Astrocyte (in vitro differentiated cells and primary cell): ENCODE data around the gene ANKRD28. TPM values are rescaled to one million over a fixed set of nuclear protein-coding genes. Genes with fewer than 3 reads are reported as not detected.

Source experiments
- DNase-seq: peaks from one replicate; pipeline ENCODE4 v3.0.0-alpha.2; 2010; ENCODE audit warnings: low read depth
- FAIRE-seq: peaks from 2 replicates; lab custom pipeline; 2011; peaks lifted over from hg19 to GRCh38; lab: Jason Lieb, UNC
- H2AFZ ChIP-seq: 2 replicates; pipeline ENCODE4 v1.6.0; 2012; ENCODE audit warnings: low read depth, low read length, inconsistent platforms
- H3K27ac ChIP-seq: 2 replicates; pipeline ENCODE4 v1.5.1; 2011; ENCODE audit warnings: low read depth, low read length, inconsistent platforms
- H3K27me3 ChIP-seq: 2 replicates; pipeline ENCODE4 v1.6.0; 2011; ENCODE audit warnings: low read length, inconsistent platforms; ENCODE audit not compliant: insufficient read depth
- H3K36me3 ChIP-seq: 2 replicates; pipeline ENCODE4 v1.5.1; 2011; ENCODE audit warnings: low read length, inconsistent platforms; ENCODE audit not compliant: insufficient read depth
- H3K4me1 ChIP-seq: 2 replicates; pipeline ENCODE4 v1.5.1; 2011; ENCODE audit warnings: low read length, inconsistent platforms; ENCODE audit not compliant: insufficient read depth
- H3K4me2 ChIP-seq: 2 replicates; pipeline ENCODE4 v1.6.0; 2012; ENCODE audit warnings: low read length, inconsistent platforms
- H3K4me3 ChIP-seq: 2 replicates; pipeline ENCODE4 v1.5.1; 2011; ENCODE audit warnings: low read depth, mild to moderate bottlenecking, low read length, inconsistent platforms; ENCODE audit not compliant: insufficient read depth
- H3K79me2 ChIP-seq: 2 replicates; pipeline ENCODE4 v1.6.0; 2012; ENCODE audit warnings: mild to moderate bottlenecking, low read length, inconsistent platforms; ENCODE audit not compliant: insufficient read depth
- H3K9ac ChIP-seq: 2 replicates; pipeline ENCODE4 v1.6.0; 2012; ENCODE audit warnings: mild to moderate bottlenecking, low read length, inconsistent platforms
- H3K9me3 ChIP-seq: 2 replicates; pipeline ENCODE4 v1.5.1; 2012; ENCODE audit warnings: low read depth, mild to moderate bottlenecking, low read length, inconsistent platforms; ENCODE audit not compliant: insufficient read depth
- H4K20me1 ChIP-seq: 2 replicates; pipeline ENCODE4 v1.6.0; 2012; ENCODE audit warnings: low read length, inconsistent platforms; ENCODE audit not compliant: insufficient read depth
- H3K27ac Mint-ChIP-seq: one replicate; pipeline ENCODE4 v1.8.0; 2021; ENCODE audit warnings: mild to moderate bottlenecking, mixed read lengths; ENCODE audit not compliant: unreplicated experiment
- H3K27me3 Mint-ChIP-seq: one replicate; pipeline ENCODE4 v1.8.0; 2021; ENCODE audit warnings: low read depth, mixed read lengths; ENCODE audit not compliant: unreplicated experiment
- H3K36me3 Mint-ChIP-seq: one replicate; pipeline ENCODE4 v1.8.0; 2021; ENCODE audit warnings: low read depth, mixed read lengths; ENCODE audit not compliant: unreplicated experiment
- H3K4me1 Mint-ChIP-seq: one replicate; pipeline ENCODE4 v1.8.0; 2021; ENCODE audit warnings: low read depth, mixed read lengths; ENCODE audit not compliant: unreplicated experiment
- H3K4me3 Mint-ChIP-seq: one replicate; pipeline ENCODE4 v1.8.0; 2021; ENCODE audit warnings: mild to moderate bottlenecking, moderate library complexity, mixed read lengths; ENCODE audit not compliant: unreplicated experiment
- H3K9me3 Mint-ChIP-seq: one replicate; pipeline ENCODE4 v1.8.0; 2021; ENCODE audit warnings: mild to moderate bottlenecking, mixed read lengths; ENCODE audit not compliant: unreplicated experiment
- CTCF ChIP-seq: IDR thresholded peaks from 2 replicates; pipeline ENCODE4 v1.5.1; 2011; ENCODE audit warnings: low read depth, mild to moderate bottlenecking, inconsistent platforms, low read length, moderate library complexity; ENCODE audit not compliant: insufficient read depth
- EZH2 ChIP-seq: IDR thresholded peaks from 2 replicates; pipeline ENCODE4 v1.6.1; 2012; ENCODE audit warnings: mild to moderate bottlenecking, low read length, inconsistent platforms; ENCODE audit not compliant: insufficient read depth
- total RNA-seq: library from RNA; stranded (reverse); gene quantifications from 2 replicates; pipeline ENCODE4 v1.2.1, GENCODE V29; 2021

Gene ANKRD28
- total RNA-seq, 1 donor from 2014 or later, result 61.3 TPM

GRCh38 chr3:15731024-15731423 is 66.8 kb downstream of the ANKRD28 start:
- FAIRE-seq (no peak), DNase-seq (no peak)
- Histone ChIP-seq H3K9me3 (no peaks in the 10 kb centered on the region), H3K4me2 (no peak overlapping the region), H3K27ac (no peak overlapping the region), H3K27me3 (no peaks in the 10 kb centered on the region), H2AFZ (no peak overlapping the region), H3K9ac (no peak overlapping the region), H3K79me2 (peaks cover 7% of the 10 kb centered on the region), H4K20me1 (no peaks in the 10 kb centered on the region), H3K36me3 (peaks cover 59% of the 10 kb centered on the region), H3K4me3 (no peak overlapping the region), H3K4me1 (peaks cover 3% of the 10 kb centered on the region)
- H3K4me3 Mint-ChIP-seq, result no peak overlapping the region
- no peaks in the 10 kb centered on the region for H3K27me3 Mint-ChIP-seq
- H3K27ac Mint-ChIP-seq, result no peak overlapping the region
- peaks cover 1% of the 10 kb centered on the region for H3K9me3 Mint-ChIP-seq
- peaks cover 6% of the 10 kb centered on the region for H3K4me1 Mint-ChIP-seq
- peaks cover 19% of the 10 kb centered on the region for H3K36me3 Mint-ChIP-seq
- TF ChIP-seq CTCF, result no peak
- TF ChIP-seq EZH2, result no peak

- Histone ChIP-seq H4K20me1 (no peaks in the 10 kb centered on the region), H3K79me2 (peaks cover 7% of the 10 kb centered on the region), H3K27ac (no peak overlapping the region), H3K4me1 (peaks cover 3% of the 10 kb centered on the region), H3K36me3 (peaks cover 44% of the 10 kb centered on the region), H3K9ac (no peak overlapping the region), H3K4me2 (no peak overlapping the region), H3K27me3 (no peaks in the 10 kb centered on the region), H3K9me3 (no peaks in the 10 kb centered on the region), H3K4me3 (no peak overlapping the region), H2AFZ (no peak overlapping the region)
- no peak overlapping the region for H3K27ac Mint-ChIP-seq
- peaks cover 1% of the 10 kb centered on the region for H3K9me3 Mint-ChIP-seq
- no peak for FAIRE-seq
- H3K4me1 Mint-ChIP-seq, result peaks cover 14% of the 10 kb centered on the region
- peak; percentile 12 for DNase-seq
- no peak overlapping the region for H3K4me3 Mint-ChIP-seq
- TF ChIP-seq EZH2 (no peak), CTCF (no peak)
- H3K27me3 Mint-ChIP-seq, result no peaks in the 10 kb centered on the region
- H3K36me3 Mint-ChIP-seq, result peaks cover 19% of the 10 kb centered on the region
These were observed 69.0 kb downstream of the ANKRD28 start for GRCh38 chr3:15728766-15729165.

- no peak overlapping the region for H3K4me3 ChIP-seq
- H3K27me3 ChIP-seq, result no peaks in the 10 kb centered on the region
- H2AFZ ChIP-seq, result no peak overlapping the region
- peaks cover 3% of the 10 kb centered on the region for H3K4me1 ChIP-seq
- TF ChIP-seq CTCF, result no peak
- TF ChIP-seq EZH2, result no peak
- Mint-ChIP-seq H3K36me3 (peaks cover 15% of the 10 kb centered on the region), H3K27ac (peak overlapping the region; percentile 5), H3K4me3 (no peak overlapping the region), H3K9me3 (peaks cover 1% of the 10 kb centered on the region), H3K27me3 (no peaks in the 10 kb centered on the region), H3K4me1 (peaks cover 20% of the 10 kb centered on the region)
- no peaks in the 10 kb centered on the region for H3K9me3 ChIP-seq
- H3K36me3 ChIP-seq, result peaks cover 54% of the 10 kb centered on the region
- no peaks in the 10 kb centered on the region for H4K20me1 ChIP-seq
- H3K9ac ChIP-seq, result no peak overlapping the region
- no peak for DNase-seq
- peaks cover under 1% of the 10 kb centered on the region for H3K79me2 ChIP-seq
- no peak for FAIRE-seq
- H3K4me2 ChIP-seq, result no peak overlapping the region
- no peak overlapping the region for H3K27ac ChIP-seq
These were observed 70.9 kb downstream of the ANKRD28 start for GRCh38 chr3:15726881-15727280.
